Measurements from ENCODE around the gene EXOSC5.
"Not testable (repeated sequence)": the region's sequence is repeated elsewhere in the genome, so short reads cannot be mapped to it uniquely, and the experiment has no call there.

EXOSC5 gene

DNA sequence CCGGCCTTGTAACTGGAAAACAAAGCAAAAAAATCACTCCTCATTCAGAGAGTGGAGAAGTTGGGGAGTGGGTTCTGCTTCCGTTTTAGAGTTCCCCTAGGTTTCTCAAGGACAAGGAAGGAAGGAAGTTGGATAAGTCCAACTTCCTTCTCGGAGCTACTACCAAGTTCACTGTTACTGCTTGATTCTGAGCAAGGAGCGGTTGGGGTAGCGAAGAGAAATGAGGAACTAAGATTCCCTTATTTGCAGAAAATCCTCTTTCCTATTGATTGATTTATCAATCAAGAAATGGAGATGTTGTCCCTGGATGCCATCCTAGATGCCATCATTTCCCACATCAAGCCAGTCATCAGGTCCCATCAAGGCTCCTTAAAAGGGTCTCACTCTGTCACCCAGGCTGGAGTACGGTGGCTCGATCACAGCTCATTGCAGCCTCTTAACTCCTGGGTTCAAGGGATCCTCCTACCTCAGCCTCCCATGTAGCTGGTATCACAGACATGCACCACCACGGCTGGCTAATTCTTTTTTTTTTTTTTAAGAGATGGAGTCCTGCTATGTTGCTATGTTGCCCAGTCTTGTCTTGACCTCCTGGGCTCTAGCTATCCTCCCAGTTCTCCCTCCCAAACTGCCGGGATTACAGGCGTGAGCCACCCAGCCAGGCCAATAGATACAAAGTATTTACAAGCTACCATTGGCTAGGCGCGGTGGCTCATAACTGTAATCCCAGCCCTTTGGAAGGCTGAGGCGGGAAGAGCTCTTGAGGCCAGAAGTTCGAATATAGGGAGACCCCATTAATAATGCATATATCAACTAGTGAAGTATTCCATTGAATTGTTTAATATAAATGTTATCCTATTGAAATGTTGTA lies 32.4 kb downstream of the EXOSC5 start:
- DNase-seq: no peak

DNA sequence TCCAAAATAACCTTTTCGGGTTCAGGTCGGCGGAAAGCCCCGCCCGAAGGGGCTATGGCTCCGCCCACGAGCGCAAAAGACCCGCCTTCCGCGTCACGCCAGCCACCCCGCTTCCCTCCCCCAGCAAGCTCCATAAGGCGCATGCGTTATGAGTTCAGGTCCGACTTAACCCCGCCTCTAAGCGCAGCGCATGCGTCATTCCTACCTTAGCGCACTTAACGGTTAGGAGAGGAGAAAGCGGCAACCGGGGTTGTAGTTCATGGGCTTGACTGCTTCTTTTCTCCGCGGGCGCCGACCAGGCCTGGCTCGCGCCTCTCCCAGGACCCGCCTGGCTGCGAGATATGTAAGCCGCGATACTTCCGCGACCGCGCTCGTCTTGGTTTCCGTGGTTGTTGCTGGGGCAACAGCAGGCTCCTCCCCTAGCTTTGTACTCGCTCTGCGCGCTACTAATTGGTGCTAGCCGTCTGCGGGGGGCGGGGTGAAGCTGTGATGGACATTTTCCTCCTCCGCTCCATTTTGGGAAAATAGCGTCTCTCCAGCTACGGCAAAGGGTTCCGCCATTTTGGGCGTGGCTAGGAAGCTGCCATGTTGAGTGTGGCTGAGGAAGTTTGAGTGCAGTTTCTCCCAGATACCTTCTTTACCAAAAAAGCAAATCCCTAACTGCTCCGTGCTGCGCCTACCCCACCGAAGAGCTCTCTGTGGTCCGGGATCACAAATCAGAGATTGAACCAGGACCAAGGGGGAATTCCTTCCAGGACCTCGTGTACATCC lies 33.2 kb downstream of the EXOSC5 start, which contains the start of gene B9D2:
Gene B9D2 (minus strand): TSS at position 397 of the 771 bp plus-strand sequence. CDS start 630 bp downstream, outside the sequence.
- DNase-seq: peak; percentile 99

DNA sequence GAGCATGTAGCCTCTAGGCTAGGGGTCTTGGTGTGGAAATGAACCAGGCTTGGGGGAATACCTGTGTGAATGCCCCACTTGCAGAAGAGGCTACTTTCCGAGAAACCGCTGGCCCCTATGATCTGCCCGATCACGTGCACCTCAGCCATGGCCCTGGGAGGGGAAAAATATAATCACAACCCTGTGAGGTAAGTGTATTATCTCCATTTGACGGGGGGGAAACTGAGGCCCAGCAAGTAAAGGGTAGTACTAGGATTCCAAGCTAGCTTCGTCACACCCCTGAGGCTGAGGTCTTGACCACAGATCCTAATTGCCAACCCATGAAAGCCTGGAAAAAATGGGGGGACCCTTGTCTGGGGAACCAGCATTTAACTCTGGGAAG lies 33.8 kb downstream of the EXOSC5 start:
- DNase-seq: no peak

DNA sequence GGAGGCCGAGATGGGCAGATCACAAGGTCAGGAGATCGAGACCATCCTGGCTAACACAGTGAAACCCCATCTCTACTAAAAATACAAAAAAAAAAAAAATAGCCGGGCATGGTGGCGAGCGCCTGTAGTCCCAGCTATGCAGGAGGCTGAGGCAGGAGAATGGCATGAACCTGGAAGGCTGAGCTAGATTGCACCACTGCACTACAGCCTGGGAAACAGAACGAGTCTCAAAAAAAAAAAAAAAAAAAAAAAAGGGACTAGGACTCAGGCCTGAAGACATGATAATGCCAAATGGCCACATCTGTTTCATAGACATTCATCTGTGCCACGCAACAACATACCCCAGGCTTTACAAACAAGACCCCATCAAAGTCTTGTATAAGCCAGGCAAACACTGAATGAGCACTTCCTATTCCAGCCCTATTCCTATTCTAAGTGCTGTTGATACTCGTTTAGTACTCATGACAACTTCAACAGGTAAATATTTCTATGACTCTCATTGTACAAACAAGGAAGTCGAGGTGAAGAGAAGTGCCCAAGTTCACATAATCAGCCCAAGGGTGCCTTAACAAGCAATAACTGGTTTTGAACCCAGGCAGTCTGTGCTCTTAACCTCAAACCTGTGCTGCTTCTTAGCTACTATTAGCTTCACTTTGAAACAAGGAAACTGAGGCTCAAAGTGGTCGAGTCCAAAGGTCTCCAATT lies 34.9 kb downstream of the EXOSC5 start:
- no peak for DNase-seq

DNA sequence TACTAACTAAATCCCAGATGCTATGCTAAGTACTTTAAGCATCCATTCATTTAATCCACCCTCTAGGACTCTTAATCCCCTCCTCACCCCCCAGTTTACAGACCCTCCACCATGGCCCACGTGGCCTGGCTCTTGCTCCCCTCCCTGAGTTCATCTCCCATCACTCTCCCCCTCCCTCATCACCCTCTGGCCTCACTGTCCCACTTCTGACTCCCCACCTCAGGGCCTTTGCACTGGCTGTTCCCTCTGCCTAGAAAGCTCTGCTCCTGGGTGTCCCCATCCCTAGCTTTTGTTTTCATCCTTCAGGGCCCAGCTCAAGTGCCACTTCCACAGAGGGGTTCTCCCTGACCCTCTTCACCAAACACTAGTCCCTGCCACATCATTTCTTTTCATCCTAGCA lies 37.4 kb downstream of the EXOSC5 start:
- DNase-seq: no peak

DNA sequence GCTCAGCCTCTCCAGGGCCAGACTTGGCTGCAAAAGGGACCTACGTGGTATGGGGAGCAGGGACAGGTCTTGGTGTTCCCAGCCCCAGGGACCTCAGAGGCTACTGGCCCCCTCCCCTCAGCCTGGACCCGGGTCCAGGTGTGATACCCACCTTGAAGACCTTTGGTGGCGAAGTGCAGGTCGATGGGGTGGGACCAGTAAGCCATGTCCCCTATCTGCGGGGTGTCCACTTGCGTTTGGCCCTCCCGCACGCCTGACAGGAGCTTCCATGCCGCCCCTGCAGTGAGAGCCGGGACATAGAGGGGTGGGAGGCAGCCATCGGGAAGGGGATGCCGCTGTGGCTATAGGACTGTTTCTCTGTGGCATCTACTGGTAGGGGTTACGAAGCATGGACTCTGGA lies 39.4 kb downstream of the EXOSC5 start:
- DNase-seq: no peak

DNA sequence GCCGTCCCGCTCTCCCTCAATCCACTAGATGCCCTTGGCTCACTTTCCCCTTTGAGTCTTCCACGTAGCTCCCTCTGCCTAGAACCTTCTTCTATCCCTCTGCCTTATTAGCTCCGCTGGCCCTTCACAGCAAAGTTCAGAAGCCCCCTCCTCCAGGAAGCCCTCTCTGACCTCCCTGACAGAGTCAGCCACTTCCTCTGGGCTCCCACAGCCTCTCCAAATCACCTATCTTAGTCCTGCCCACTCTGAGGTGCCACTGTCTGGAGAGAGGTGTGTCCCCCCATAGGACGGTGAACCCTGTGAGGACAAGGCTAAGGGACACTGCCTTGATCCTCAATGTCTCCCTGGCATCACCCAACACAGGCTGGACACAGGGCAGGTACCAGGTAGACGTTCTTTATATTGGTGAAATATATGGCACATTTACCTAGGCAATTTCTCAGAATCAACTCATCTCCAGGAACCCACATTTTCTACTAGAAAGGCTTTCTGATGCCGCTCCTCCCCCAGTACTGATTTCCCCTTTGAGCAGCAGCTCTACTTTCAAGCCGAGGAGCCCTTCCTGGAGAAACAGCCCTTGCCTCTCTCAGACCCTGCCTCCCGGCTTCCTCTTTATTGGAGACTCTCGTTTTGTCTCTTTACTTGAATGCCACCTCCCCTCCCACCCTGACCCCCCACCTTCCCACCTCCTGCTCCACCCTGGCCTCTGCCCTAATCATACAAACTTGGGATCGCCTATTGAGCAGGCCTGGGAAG lies 40.0 kb downstream of the EXOSC5 start:
- DNase-seq: no peak

DNA sequence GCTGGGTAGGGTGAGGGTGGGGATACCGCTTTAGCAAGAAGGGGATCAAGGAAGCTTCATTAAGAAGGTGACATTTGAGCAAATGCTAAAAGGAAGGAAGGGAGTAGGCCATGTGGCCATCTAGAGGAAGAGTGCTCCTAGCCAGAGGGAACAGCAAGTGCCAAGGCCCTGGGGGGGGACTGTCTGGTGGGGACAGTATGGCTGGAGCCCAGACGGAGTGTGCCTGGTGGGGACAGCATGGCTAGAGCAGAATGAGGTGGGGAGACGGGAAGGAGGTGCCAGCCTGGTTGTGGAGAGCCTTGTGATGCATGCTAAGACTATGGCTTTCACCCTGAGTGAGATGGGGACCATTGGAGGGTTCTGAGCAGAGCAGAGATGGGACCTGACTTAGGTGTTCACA lies 41.4 kb downstream of the EXOSC5 start:
- no peak for DNase-seq

DNA sequence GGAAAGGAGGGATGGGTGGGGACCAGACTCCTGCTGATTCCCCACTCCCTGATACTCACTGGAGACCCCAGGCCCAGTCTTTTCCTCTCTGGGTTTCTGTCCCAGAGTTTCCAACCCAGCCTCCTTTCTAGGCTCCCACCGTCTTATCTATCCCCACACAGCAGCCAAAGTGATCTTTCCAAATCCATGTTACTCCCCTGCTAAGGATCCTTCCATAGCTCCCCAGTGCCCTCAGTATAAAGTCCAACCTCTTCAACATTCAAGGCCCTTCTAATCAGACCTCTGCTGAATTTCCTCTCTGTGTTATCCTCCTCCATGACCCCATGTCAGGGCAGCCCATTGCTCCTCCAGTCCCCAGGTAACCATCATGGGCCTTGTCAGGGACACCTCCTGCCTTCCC lies 42.1 kb downstream of the EXOSC5 start:
- DNase-seq: no peak

DNA sequence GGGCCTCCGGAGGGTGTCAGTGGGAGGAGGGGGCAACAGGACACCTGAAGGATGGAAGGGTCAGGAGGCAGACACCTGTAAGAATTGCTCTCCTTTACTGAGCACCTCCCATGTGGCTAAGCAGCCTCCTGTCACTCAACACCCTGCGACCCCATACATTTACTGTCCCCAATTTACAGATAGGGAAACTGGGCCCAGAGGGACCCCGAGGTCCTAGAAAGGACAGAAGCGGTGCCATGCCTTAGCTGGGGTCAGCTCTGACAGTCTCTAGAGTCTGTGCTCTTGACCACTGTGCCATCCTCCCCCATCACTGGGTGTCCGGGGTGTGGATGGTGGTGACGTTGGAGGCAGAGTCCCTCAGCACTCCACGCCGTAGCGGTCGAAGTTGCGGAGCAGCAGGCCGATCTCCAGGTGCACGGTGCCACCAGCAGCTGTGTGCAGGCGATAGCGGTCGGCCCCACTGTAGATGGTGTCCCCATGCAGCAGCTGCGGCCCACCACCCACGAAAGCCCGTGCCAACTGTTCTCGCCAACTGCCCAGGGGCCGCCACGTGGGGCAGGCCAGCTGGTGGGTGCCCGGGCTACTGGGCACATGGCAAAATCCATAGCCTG lies 42.7 kb downstream of the EXOSC5 start:
- DNase-seq: no peak

DNA sequence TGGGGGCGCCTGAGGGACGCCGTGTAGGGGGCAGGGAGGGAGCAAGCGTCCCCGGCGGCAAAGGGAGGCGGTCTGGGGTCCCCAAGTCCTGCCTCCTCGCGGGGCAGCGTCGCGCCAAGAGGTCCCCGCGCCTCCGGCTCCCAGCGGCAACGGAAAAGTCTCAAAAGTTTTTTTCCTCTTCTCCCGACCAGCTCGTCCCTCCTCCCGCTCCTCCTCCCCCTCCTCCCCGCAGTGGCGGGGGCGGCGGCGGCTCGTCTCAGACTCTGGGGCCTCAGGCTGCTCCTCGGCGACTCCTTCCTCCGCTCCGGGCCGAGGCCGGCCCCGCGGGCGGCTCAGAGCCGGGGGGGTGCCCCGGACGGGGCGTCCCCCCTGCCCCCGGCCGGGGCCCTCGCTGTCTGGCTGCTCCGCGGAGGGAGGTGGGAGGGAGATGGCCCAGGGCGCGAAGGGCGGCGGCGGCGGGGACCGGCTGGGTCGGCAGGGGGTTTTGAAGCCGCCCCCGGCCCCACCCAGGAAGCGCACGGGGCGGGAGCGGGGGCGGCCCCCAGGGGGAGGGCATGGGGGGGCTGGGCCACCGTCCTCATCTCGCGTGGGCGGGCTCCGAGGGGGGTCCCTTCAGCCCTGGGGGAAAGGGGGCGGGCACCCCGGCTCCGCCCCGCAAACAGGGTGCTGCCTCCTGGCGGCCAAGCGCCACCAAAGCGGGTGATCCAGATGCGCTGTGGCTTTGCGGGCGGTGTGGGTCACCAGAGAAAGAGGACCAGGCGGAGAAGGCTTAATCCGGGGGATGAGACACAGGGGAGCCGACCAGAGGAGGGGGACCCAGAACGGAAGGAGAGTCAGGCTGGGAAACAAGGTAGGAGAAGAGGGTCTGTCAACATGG lies 43.5 kb downstream of the EXOSC5 start, which contains the start of gene TGFB1:
Gene TGFB1 (minus strand): TSS at position 457 of the 877 bp plus-strand sequence. CDS start 878 bp downstream, outside the sequence.
- DNase-seq: no peak

DNA sequence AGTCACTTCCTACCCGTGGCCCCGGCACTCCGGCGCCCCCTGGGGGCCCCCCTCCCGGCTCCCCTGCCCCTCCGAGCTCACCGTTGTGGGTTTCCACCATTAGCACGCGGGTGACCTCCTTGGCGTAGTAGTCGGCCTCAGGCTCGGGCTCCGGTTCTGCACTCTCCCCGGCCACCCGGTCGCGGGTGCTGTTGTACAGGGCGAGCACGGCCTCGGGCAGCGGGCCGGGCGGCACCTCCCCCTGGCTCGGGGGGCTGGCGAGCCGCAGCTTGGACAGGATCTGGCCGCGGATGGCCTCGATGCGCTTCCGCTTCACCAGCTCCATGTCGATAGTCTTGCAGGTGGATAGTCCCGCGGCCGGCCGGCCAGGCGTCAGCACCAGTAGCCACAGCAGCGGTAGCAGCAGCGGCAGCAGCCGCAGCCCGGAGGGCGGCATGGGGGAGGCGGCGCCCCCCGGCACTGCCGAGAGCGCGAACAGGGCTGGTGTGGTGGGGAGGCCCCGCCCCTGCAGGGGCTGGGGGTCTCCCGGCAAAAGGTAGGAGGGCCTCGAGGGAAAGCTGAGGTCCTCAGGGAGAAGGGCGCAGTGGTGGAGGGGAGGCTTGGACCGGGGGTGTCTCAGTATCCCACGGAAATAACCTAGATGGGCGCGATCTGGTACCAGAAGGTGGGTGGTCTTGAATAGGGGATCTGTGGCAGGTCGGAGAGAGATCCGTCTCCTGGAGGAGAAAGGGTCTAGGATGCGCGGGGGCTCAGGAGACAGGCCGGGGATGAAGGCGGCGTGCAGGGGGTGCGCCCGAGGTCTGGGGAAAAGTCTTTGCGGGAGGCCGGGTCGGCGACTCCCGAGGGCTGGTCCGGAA lies 44.3 kb downstream of the EXOSC5 start:
- no peak for DNase-seq

DNA sequence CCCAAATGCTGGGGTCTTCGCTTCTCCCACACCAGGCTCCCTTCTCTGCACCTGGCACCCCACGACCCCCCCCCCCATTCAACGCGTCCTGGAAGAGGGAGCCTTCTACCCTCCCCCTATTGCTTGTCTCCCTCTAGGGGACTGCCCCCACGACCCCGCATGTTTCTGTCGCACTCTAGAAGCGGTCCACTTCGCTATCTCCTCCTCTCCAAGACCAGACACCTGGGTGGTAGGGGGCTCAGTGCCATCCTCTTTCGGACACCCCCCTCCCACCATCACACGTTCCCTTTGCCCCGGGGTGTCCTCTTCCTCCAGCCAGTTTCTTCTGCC lies 44.9 kb downstream of the EXOSC5 start:
- DNase-seq: no peak

DNA sequence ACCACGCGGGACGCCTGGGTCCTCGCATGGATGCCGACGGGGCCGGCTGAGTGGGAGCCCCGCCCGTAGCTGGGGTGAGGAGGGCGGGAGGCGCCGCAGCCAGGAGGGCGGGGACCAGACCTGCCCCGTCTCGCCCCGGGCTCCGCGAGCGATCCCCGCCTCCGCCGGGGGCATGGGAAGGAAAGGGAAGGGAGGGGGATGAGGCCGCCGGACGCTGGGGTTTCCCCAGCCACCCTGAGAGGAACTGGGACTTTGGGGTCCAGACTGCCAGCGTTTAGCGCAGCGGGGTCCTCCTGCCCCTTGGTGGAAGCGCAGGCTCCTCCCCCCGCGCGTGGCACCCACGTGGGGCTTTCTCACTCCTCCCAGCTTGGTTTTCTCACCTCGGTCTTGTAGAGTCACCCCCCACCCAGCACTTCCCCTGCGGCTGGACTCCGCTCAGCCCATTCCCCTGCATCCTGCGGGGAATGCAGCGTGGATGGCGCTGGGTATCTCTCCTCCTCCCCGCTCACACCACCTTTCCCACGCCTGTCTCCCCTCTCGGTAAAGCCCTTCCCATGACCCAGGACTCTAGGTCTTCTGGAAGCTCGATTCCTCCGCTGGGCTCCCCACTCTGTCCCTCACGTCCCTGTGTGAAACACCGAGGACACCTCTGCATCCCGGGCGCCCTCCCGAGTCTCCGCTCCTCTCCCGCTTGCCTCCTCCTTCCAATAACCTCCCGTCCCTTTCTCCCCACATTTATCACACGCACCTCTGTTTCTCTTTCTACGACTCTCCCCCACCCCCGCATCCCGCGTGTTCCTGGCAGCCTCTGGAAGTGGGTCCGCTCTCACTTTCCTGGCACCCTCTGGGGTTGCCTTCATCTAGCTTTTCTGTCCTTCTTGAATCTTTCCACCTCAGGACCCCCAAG lies 45.6 kb downstream of the EXOSC5 start:
- no peak for DNase-seq

DNA sequence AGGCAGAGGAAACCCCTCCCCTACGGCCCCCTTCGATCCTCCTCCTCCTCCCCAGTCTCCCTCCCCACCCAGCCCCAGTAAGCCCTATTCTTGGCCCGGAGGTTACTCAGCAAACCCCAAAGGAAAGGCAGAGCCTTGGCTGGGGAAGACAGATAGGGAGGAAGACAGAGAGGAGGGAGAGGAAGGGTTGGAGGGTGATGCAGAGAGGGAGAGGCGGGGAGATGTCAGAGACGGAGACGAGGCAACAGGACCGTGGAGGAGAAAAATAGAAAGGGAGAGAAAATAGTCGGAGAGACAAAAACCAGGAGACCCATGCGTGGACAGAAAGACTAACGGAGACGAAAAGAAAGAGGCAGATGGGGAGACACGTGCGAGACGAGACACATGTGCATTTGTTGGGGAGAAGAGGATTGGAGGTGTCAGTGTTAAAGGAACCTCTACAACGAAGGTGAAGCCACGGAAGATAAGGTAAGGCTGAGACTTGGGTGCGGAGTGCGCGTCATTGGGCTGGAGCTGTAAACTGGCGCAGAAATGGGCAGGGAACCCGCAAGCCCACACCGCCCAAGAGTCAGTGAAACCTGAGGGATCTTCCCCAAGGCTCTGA lies 46.3 kb downstream of the EXOSC5 start:
- DNase-seq: no peak

DNA sequence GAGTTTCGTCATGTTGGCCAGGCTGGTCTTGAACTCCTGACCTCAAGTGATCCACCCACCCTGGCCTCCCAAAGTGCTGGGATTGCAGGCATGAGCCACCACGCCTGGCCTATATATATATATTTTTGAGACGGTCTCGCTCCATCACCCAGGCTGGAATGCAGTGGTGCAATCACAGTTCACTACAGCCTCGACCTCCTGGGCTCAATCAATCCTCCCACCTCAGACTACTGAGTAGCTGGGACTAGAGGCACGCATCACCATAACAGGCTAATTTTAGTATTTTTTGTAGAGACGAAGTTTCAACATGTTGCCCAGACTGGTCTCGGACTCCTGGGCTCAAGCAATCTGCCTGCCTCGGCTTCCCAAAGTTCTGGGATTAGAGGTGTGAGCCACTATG lies 50.2 kb downstream of the EXOSC5 start:
- DNase-seq: not testable (repeated sequence)

DNA sequence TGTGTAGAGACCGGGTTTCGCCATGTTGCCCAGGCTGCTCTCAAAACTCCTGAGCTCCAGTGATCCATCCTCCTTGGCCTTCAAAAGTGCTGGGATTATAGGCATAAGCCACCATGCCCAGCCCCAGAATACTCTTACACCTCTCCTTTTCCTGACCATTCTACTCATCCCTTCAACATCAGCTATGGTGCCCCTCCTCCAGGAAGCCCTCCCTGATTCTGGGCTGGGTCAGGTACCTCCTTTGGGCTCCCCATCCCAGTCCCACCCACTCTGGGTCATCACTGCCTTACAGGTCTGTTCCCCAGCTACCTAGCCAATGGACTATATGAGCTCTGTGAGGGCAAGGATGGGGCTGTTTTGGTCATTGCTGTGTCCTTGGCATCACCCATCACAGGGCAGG lies 53.0 kb downstream of the EXOSC5 start:
- DNase-seq: no peak

DNA sequence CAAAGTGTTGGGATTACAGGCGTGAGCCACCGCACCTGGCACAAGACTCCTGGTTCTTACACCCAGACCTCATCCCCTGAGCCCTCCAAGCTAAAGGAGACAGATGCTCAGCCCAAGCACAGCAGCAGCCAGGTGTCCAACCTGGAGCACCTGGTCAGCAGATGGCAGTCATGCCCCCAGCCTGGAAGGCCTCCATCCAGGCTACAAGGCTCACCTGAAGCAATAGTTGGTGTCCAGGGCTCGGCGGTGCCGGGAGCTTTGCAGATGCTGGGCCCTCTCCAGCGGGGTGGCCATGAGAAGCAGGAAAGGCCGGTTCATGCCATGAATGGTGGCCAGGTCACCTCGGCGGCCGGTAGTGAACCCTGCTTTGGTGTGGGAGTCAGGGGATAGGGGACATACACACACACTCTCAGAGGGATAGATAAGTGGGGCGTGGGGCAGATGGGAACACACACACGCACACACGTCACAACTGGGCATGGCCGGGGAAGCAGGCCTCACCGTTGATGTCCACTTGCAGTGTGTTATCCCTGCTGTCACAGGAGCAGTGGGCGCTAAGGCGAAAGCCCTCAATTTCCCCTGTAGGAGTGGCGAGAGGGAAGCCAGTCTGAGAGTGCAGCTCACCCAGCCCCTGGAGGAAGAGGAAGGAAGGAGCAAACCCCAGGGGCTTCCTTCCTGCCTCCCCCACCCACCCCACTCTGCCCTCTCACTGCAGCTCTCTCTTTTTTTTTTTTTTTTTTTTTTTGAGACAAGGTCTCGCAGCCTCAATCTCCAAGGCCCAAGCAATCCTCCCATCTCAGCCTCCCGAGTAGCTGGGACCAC lies 55.3 kb downstream of the EXOSC5 start:
- DNase-seq: peak; percentile 31

Data from COR-L47 (cell line).